Measurements from ENCODE around the gene FOXO3. TPM values are rescaled to one million over a fixed set of nuclear protein-coding genes. Genes with fewer than 3 reads are reported as not detected.

FOXO3 gene
- total RNA-seq, 1 donor from 2014 or later, result 32.8 TPM

GRCh38 chr6:108584323-108584722 is 23.6 kb downstream of the FOXO3 start:
- H3K36me3 Mint-ChIP-seq (ENCODE audit: low read depth), result peaks cover 2% of the 10 kb centered on the region
- no peaks in the 10 kb centered on the region for H3K9me3 Mint-ChIP-seq
- H3K4me1 Mint-ChIP-seq, result peaks cover 50% of the 10 kb centered on the region
- DNase-seq (ENCODE audit: low read depth, low spot score), result no peak
- no peak for TF ChIP-seq CTCF (conservative IDR thresholded peaks at IDR 0.05)
- H3K27me3 Mint-ChIP-seq (ENCODE audit: low read depth), result no peaks in the 10 kb centered on the region
- no peak overlapping the region for H3K4me3 Mint-ChIP-seq
- H3K27ac Mint-ChIP-seq (ENCODE audit: unreplicated experiment), result no peak overlapping the region

GRCh38 chr6:108585359-108585758 is 24.6 kb downstream of the FOXO3 start:
- TF ChIP-seq CTCF (conservative IDR thresholded peaks at IDR 0.05), result no peak
- Mint-ChIP-seq H3K4me3 (no peak overlapping the region), H3K4me1 (peaks cover 55% of the 10 kb centered on the region), H3K27me3 (ENCODE audit: low read depth) (no peaks in the 10 kb centered on the region), H3K27ac (ENCODE audit: unreplicated experiment) (no peak overlapping the region), H3K9me3 (no peaks in the 10 kb centered on the region), H3K36me3 (ENCODE audit: low read depth) (no peaks in the 10 kb centered on the region)
- DNase-seq (ENCODE audit: low read depth, low spot score), result no peak

- no peak overlapping the region for H3K27ac Mint-ChIP-seq (ENCODE audit: unreplicated experiment)
- TF ChIP-seq CTCF (conservative IDR thresholded peaks at IDR 0.05), result no peak
- no peaks in the 10 kb centered on the region for H3K27me3 Mint-ChIP-seq (ENCODE audit: low read depth)
- H3K36me3 Mint-ChIP-seq (ENCODE audit: low read depth), result no peaks in the 10 kb centered on the region
- H3K4me1 Mint-ChIP-seq, result peaks cover 50% of the 10 kb centered on the region
- H3K9me3 Mint-ChIP-seq, result no peaks in the 10 kb centered on the region
- no peak for DNase-seq (ENCODE audit: low read depth, low spot score)
- no peak overlapping the region for H3K4me3 Mint-ChIP-seq
Observed at GRCh38 chr6:108585921-108586536, 25.3 kb downstream of the FOXO3 start.

- H3K27ac Mint-ChIP-seq (ENCODE audit: unreplicated experiment), result peak overlapping the region; percentile 94
Observed at GRCh38 chr6:108587258-108588059, 26.7 kb downstream of the FOXO3 start.

GRCh38 chr6:108588586-108588985 is 27.9 kb downstream of the FOXO3 start:
- Mint-ChIP-seq H3K27ac (ENCODE audit: unreplicated experiment) (peak overlapping the region; percentile 89), H3K36me3 (ENCODE audit: low read depth) (no peaks in the 10 kb centered on the region), H3K9me3 (no peaks in the 10 kb centered on the region), H3K4me1 (peaks cover 58% of the 10 kb centered on the region), H3K27me3 (ENCODE audit: low read depth) (no peaks in the 10 kb centered on the region), H3K4me3 (peak overlapping the region; percentile 4)
- no peak for TF ChIP-seq CTCF (conservative IDR thresholded peaks at IDR 0.05)
- DNase-seq (ENCODE audit: low read depth, low spot score), result no peak

More at GRCh38 chr6:108587258-108588059, 26.7 kb downstream of the FOXO3 start:
- no peak for TF ChIP-seq CTCF (conservative IDR thresholded peaks at IDR 0.05)
- Mint-ChIP-seq H3K4me1 (peaks cover 51% of the 10 kb centered on the region), H3K27me3 (ENCODE audit: low read depth) (no peaks in the 10 kb centered on the region), H3K9me3 (no peaks in the 10 kb centered on the region), H3K4me3 (no peak overlapping the region), H3K36me3 (ENCODE audit: low read depth) (no peaks in the 10 kb centered on the region)
- no peak for DNase-seq (ENCODE audit: low read depth, low spot score)
